ENCODE measurements around the gene C11orf87. TPM values are rescaled to one million over a fixed set of nuclear protein-coding genes. Genes with fewer than 3 reads are reported as not detected.

The C11orf87 gene
- total RNA-seq, 1 donor from 2014 or later: not detected

GRCh38 chr11:109443052-109443451 is 21.1 kb downstream of the C11orf87 start:
- Histone ChIP-seq H3K4me3 (ENCODE audit: low read depth, low read length) (no peak overlapping the region), H3K27me3 (ENCODE audit: control insufficient read depth, insufficient read depth, low read length) (no peaks in the 10 kb centered on the region), H3K36me3 (ENCODE audit: control insufficient read depth, insufficient read depth, low read length) (no peaks in the 10 kb centered on the region)
- TF ChIP-seq, protein P1, sequence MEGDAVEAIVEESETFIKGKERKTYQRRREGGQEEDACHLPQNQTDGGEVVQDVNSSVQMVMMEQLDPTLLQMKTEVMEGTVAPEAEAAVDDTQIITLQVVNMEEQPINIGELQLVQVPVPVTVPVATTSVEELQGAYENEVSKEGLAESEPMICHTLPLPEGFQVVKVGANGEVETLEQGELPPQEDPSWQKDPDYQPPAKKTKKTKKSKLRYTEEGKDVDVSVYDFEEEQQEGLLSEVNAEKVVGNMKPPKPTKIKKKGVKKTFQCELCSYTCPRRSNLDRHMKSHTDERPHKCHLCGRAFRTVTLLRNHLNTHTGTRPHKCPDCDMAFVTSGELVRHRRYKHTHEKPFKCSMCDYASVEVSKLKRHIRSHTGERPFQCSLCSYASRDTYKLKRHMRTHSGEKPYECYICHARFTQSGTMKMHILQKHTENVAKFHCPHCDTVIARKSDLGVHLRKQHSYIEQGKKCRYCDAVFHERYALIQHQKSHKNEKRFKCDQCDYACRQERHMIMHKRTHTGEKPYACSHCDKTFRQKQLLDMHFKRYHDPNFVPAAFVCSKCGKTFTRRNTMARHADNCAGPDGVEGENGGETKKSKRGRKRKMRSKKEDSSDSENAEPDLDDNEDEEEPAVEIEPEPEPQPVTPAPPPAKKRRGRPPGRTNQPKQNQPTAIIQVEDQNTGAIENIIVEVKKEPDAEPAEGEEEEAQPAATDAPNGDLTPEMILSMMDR (IDR thresholded peaks at IDR 0.05; ENCODE audit: insufficient read depth, low read length, poor library complexity, severe bottlenecking): no peak
- DNase-seq (ENCODE audit: low read depth): no peak

- Histone ChIP-seq H3K27me3 (ENCODE audit: control insufficient read depth, insufficient read depth, low read length) (no peaks in the 10 kb centered on the region), H3K4me3 (ENCODE audit: low read depth, low read length) (no peak overlapping the region), H3K36me3 (ENCODE audit: control insufficient read depth, insufficient read depth, low read length) (no peaks in the 10 kb centered on the region)
- no peak for DNase-seq (ENCODE audit: low read depth)
- TF ChIP-seq, protein P1 (IDR thresholded peaks at IDR 0.05; ENCODE audit: insufficient read depth, low read length, poor library complexity, severe bottlenecking): no peak
Measured at GRCh38 chr11:109454857-109455256, 32.9 kb downstream of the C11orf87 start.
